ENCODE data around the gene DHRS4L2. TPM values are rescaled to one million over a fixed set of nuclear protein-coding genes. Genes with fewer than 3 reads are reported as not detected.
"Not testable (repeated sequence)": the region's sequence is repeated elsewhere in the genome, so short reads cannot be mapped to it uniquely, and the experiment has no call there.

The DHRS4L2 gene
- total RNA-seq = 30.3 TPM

DNA sequence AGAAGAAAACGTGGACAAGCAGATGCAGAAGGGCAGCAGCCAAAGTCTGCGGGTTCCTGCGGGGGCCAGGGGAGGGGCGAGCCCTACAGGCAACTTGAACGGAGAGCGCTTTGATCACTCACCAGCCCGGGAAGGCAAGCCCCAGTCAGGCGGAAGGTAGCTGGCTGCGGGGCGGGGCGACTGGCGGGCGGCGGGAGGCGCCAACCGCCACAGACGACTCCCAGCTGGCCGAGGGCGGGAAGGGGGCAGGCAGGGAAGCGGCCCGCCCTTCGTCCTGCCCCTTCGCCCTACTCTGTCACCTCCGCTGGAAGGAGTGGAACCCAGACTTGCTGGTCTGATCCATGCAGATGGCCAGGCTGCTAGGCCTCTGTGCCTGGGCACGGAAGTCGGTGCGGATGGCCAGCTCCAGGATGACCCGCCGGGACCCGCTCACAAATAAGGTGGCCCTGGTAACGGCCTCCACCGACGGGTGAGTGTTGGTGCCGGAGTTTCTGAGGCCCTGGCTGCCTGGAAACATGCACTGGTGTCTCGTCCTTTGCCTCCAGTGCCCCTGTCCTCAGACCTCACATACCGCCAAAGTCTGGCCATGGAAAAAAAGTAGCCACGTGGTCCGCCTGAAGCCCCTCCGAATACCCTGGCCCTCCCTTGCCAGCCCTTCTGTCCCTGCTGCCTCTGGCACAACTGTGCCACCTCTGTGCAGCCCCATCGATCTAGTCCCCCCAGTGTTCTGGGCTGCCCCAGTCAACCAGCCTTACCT lies at the start of gene DHRS4L2:
DHRS4L2 (plus strand) TSS at position 323 of the 757 bp plus-strand sequence; CDS start at position 342, 19 bp downstream.
- peak; percentile 91 for DNase-seq (ENCODE audit: low spot score)

GRCh38 chr14:23939607-23940326 lies 49.0 kb upstream of the DHRS4L2 start:
- DNase-seq (ENCODE audit: low spot score) = no peak

- no peak for DNase-seq (ENCODE audit: low spot score)
These were observed 47.5 kb upstream of the DHRS4L2 start for GRCh38 chr14:23941230-23941629.

GRCh38 chr14:23941669-23942068 lies 47.1 kb upstream of the DHRS4L2 start:
- DNase-seq (ENCODE audit: low spot score) = no peak

- no peak for DNase-seq (ENCODE audit: low spot score)
These were observed 46.1 kb upstream of the DHRS4L2 start for GRCh38 chr14:23942587-23942986.

DNA sequence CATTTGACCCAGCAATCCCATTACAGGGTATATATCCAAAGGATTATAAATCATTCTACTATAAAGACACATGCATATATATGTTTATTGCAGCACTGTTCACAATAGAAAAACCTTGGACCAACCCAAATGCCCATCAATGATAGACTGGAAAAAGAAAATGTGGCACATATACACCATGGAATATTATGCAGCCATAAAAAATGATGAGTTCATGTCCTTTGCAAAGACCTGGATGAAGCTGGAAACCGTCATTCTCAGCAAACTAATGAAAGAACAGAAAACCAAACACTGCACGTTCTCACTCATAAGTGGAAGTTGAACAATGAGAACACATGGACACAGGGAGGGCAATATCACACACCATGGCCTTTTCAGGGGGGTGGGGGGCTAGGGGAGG lies 39.7 kb upstream of the DHRS4L2 start:
- DNase-seq (ENCODE audit: low spot score) = not testable (repeated sequence)

- no peak for DNase-seq (ENCODE audit: low spot score)
These were observed 38.2 kb upstream of the DHRS4L2 start for GRCh38 chr14:23950411-23951135.

DNA sequence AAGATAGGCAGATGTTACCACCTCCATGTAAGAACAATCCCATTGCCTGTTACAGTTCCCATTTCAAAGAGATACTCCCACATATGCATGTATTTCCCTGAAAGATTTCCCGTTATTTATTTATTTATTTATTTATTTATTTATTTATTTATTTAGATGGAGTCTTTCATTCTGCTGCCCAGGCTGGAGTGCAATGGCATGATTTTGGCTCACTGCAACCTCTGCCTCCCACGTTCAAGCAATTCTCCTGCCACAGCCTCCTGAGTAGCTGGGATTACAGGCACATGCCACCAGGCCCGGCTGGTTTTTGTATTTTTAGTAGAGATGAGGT lies 37.6 kb upstream of the DHRS4L2 start:
- not testable (repeated sequence) for DNase-seq (ENCODE audit: low spot score)

GRCh38 chr14:23951590-23952201 lies 37.0 kb upstream of the DHRS4L2 start:
- no peak for DNase-seq (ENCODE audit: low spot score)

DNA sequence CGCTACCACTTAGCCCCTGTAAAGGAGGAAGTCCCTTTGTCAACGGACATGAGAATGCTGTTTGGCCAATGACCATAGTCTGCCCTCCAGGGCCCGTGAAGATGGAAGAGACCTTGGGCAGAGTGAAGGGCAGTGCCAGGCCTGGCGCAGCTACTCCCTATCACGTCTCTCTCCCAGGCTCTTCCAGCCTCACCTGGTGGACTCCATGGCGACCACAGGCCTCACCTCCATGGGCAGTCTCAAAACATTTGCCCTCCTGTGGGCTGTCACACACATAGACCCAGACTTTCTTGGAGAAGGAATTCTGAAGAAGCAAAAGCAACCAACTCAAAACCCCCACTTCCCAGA lies 35.6 kb upstream of the DHRS4L2 start:
- DNase-seq (ENCODE audit: low spot score) = not testable (repeated sequence)

DNA sequence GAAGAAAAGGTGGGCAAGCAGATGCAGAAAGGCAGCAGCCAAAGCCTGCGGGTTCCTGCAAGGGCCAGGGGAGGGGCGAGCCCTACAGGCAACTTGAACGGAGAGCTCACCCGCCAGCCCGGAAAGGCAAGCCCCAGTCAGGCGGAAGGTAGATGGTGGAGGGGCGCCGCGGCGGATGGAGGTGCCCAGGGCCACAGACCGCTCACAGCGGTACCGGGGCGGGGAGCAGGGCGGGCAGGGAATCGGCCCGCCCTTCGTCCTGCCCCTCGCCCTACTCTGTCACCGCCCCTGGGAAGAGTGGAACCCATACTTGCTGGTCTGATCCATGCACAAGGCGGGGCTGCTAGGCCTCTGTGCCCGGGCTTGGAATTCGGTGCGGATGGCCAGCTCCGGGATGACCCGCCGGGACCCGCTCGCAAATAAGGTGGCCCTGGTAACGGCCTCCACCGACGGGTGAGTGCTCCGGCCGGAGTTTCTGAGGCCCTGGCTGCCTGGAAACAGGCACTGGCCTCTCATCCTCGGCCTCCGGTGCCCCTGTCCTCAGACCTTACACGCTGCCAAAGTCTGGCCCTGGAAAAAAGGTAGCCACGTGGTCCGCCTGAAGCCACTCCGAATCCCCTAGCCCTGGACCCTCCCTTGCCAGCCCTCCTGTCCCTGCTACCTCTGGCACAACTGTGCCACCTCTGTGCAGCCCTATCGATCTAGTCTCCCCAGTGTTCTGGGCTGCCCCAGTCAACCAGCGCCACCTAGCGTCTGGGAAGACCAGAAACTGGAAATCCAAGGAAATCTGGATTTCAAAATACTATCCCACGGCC lies 35.1 kb upstream of the DHRS4L2 start, which contains the start of gene DHRS4:
DHRS4 (plus strand) TSS at position 307 of the 815 bp plus-strand sequence; CDS start at position 326, 19 bp downstream.
- peak; percentile 87 for DNase-seq (ENCODE audit: low spot score)

DNA sequence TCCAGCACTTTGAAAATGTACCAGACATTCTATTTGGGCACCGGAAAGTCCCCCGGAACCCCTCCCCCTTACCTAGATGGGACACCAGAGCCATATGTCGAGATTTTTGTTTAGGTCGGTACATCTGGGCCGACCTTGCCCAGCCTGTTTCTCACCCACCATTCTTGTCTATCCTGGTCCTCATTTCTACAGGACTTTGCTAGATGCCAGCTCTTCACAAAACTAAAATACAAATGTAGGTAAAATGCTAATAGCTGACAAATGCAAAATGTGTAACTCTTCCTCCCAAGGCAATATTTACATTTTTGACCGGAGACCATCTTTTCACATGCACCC lies 34.5 kb upstream of the DHRS4L2 start:
- DNase-seq (ENCODE audit: low spot score) = not testable (repeated sequence)

DNA sequence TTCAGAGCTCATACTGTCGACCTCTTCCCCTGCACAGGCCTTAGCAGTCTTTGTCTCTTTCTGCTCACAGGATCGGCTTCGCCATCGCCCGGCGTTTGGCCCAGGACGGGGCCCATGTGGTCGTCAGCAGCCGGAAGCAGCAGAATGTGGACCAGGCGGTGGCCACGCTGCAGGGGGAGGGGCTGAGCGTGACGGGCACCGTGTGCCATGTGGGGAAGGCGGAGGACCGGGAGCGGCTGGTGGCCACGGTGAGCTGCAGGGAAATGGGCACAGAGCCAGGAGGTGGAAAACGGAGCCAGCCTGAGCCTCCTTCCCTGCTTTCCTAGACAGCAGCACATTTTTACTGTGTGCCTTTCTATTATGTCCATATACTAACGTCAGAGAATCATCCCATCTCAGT lies 33.8 kb upstream of the DHRS4L2 start:
- not testable (repeated sequence) for DNase-seq (ENCODE audit: low spot score)

DNA sequence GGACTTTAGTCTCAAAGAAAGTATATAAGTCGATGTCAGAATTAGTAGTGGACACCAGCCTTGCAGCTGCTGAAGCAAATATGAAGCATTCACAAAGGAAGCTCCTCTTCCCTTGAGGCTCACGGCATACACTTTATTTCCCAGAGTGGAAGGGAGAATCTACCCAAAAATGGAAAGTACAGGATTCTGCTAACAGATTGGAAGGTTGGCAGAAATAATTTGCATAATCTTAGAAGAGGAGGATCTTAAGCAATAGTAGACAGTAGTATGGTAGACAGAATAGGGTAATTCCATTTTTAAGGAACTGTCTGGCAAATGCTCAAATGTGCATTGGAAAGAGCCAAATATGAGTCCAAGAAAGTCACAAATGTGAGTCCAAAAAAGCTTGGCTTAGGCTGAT lies 32.9 kb upstream of the DHRS4L2 start:
- DNase-seq (ENCODE audit: low spot score) = not testable (repeated sequence)

DNA sequence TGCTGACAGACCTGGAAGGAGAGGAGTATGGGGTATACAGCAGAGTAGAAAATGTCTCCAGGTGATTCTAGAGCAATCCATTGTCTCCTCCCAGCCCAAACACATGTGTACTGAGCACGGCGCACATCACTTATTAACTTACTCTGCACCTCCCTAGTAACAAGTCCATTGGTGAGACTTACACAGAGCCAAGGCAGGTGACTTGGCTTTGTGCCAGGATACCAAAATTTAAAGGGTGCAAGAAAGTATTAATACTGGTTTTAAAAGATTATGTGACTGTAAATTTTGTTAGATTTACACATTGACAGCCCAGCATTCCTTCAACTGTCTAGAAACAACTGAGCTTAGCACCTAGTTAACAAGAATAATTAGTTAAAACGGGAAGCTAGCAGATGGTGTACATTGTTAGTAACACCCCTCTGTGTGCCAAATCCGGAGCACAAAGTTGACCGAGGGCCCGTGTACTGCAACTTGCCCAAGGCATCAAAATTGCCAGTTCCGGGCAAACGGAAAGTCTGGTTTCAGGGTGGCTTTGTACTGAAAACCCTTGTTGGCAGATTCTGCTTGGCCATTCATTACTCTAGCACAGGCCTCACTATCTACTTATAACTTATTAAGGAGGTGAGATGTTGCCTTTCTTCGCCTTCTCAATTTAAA lies 30.7 kb upstream of the DHRS4L2 start:
- DNase-seq (ENCODE audit: low spot score) = not testable (repeated sequence)

DNA sequence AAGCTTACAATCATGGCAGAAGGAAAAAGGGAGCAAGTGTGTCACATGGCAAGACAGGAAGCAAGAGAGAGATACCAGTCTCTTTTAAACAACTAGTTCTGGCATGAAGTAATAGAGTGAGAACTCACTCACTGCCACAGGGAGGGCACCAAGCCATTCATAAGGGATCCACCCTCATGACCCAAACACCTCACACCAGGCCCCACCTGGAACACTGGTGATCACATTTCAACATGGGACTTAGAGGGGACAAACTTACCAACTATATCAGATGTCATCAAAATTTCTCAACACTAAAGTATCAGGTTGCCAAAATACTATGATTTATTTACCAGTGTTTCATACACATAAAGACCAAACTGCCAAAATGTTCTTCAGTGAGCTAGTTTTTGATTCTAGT lies 27.8 kb upstream of the DHRS4L2 start:
- DNase-seq (ENCODE audit: low spot score) = not testable (repeated sequence)

- not testable (repeated sequence) for DNase-seq (ENCODE audit: low spot score)
These were observed 27.0 kb upstream of the DHRS4L2 start for GRCh38 chr14:23961704-23962103.

- not testable (repeated sequence) for DNase-seq (ENCODE audit: low spot score)
These were observed 19.6 kb upstream of the DHRS4L2 start for GRCh38 chr14:23969130-23969480.

GRCh38 chr14:23969481-23970282 lies 19.0 kb upstream of the DHRS4L2 start:
- peak; percentile 49 for DNase-seq (ENCODE audit: low spot score)

- not testable (repeated sequence) for DNase-seq (ENCODE audit: low spot score)
These were observed 18.5 kb upstream of the DHRS4L2 start for GRCh38 chr14:23970283-23970659.

All from ureter (tissue), 1 donor.